AG08396 (cell line): ENCODE results near the gene ZNF341.
A peak's percentile ranks its signal among the peaks of the same experiment; 100 is the strongest.
"Not testable (repeated sequence)": the region's sequence is repeated elsewhere in the genome, so short reads cannot be mapped to it uniquely, and the experiment has no call there.

ENCODE experiments used
- DNase-seq: peaks from one replicate; pipeline ENCODE4 v3.0.0; 2012; ENCODE audit warnings: low spot score, mixed read lengths

The ZNF341 gene

DNA sequence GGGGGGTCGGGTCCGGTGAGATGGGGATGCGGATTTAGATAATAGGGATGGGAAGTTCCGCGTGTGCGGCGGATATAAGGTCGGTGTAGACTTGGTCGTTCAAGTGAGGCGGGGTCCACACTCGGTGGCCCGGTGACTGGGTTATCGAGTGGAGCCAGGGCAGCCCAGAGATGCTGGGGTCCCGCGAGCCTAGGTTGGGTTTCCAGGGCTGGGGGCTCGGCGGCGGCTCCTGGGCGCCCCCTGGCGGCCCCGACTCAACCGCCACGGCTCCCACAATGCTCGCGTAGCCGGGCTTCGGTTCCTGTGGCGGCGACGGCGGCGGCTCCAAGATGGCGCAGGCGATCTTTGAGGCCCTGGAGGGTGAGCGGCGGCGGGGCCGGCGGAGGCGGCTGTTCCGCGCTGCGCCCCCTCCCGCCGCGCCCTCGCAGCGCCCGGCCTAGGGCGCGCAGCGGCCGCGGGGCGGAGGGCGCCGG lies at the start of gene ZNF341:
ZNF341 (plus strand) TSS at position 304 of the 473 bp plus-strand sequence; CDS start at position 330, 26 bp downstream.
- DNase-seq, result peak; percentile 89

DNA sequence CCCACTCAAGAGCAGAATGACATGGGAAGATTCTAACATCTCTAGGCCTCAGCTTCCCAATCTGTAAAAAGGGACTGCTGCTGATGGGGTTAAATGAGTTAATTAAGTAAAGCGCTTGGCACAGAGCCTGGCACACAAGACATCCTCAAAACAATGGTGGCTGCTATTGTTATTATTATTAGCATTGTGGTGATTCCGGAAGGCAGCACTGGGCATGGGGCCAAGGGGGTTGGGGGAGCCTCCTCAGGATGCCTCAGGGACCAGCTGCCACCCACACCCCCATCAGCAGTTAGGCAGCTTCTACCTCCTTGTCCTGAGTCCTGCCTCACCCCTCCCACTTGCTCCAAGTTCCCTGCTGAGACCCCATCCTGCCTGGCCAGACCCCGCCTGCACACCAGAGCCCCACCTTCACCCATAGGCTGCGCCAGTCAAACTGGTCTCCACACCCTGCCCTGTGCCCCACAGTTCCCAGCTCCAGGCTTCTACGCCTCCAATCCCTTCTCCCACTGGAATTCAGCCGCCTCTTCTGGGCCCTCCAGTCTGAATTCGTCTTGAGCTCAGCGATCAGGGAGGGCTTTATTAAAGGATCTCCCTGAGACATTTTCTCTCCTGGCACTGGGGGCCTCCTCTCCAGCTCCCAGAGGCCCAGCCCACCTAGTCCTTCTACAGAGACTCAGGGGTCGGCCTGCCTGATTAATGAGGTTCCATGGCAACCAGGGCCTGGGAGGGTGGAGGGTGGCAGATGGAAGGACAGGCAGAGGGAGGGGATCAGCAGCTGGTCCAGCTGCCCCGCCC lies 47.1 kb upstream of the ZNF341 start:
- no peak for DNase-seq

DNA sequence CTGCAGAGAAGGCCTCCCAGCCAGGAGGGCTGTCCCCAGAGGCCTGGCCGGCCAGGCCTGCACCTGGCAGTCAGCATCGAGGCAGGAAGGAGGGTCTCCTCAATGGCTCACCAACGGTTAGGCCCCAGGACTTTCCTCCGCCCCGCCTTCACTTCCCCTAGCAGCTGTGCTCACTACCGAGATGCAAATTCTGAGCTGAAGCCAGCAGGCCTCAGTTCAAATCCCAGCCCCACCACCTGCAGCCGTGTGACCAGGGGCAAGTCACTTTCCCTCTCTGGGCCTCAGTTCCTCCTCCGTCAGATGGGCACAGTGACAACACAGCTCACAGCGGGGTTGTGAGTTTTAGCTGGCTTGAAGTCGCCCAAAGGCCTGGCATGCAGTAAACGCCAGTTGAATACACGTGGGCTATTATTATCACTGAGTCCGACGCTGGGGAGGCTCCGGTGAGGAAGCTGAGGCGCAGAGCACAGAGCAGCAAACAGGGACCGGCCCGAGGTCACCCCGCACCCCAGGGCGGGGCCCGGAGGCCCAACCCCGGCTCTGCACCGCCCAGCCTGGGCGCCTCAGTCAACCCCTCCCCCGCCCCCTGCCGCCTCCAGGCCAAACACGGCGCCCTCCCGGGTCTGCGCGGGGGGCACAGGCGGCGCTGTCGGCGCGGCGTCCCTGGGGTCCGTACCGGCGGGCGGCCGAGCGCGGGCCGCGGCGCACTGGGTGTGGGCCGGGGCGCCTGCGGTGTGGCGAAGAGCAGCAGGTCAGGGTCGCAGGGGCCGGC lies 46.3 kb upstream of the ZNF341 start:
- peak; percentile 69 for DNase-seq

DNA sequence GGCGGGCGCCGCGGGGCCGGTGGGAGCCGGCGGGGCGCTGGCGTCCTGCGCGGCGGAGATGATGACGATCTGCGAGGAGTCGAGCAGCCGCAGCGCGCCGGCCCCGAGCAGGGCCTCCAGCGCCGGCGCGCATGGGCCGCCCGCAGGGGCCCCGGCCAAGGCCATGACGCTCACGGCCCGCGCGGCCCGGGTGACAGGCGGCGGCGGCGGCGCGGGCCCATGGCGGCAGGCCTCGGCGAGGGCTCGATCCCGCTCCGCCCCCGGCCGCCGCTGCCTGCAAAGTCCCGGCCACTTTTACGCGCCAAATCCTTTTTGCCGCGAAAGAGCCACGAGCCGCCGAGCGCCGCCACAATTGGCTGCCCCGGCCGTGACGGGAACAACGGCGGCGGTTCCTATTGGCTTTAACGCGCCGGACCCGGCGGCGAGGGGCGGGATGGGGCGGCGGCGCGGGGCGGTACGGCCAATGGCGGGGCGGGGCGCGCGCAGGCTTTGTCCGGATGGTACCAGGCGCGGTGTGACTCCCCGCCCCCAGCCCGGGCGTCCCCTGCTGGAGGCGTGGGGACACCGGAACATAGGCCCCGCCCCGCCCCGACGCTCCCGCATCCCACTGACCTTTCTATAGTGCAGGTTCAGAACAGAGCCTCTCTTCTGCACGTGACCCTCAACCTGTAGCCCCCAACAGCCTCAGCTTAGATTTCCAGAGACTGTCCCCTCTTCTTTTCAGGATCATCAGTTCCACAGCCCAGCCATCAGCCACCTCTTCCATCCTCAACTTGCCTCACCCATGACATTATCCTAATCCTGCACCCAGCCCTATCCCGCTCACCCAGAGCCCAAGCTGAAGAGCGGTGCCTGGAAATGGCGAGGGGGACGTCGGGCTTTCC lies 45.5 kb upstream of the ZNF341 start, which contains the start of gene E2F1:
E2F1 (minus strand) TSS at position 286 of the 884 bp plus-strand sequence; CDS start at position 165, 121 bp downstream.
- peak; percentile 99 for DNase-seq

DNA sequence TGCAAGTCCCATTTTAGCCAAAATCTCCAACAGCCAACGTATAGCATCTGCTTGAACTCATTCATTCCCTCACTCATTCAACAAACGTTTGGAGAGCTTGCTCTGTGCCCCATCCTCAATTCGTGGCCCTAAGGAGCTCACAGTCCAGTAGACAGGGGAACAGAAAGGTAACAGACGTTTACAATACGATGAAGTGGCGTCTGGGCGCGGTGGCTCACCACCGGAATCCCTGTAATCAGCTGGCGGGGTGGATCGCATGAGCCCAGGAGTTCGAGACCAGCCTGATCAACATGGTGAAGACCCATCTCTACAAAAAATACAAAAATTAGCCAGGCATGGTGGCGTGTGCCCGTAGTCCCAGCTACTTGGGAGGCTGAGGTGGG lies 44.8 kb upstream of the ZNF341 start:
- no peak for DNase-seq

DNA sequence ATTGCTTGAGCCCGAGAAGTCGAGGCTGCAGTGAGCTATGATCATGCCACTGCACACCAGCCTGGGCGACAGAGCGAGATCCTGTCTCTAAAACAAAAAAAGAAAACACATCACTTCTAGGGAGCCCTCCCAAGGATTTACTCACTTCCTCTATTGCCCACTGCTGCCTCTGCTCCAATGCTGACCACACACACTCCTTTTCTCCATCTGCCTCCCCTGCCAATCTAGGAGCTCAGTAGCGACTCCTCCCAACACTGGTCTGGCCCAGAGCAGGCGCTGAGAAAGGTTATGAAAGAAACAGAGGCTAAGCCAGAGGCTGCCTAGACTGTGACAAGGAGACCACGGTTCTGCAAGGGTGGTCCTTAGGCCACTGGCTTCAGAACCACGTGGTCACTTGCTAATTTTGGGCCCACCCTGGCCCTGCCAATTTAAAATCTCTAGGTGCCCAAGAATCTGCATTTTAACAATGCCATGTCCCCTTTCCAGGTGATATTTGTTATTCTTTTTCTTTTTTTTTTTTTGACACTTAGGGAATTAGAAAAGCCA lies 44.4 kb upstream of the ZNF341 start:
- no peak for DNase-seq

DNA sequence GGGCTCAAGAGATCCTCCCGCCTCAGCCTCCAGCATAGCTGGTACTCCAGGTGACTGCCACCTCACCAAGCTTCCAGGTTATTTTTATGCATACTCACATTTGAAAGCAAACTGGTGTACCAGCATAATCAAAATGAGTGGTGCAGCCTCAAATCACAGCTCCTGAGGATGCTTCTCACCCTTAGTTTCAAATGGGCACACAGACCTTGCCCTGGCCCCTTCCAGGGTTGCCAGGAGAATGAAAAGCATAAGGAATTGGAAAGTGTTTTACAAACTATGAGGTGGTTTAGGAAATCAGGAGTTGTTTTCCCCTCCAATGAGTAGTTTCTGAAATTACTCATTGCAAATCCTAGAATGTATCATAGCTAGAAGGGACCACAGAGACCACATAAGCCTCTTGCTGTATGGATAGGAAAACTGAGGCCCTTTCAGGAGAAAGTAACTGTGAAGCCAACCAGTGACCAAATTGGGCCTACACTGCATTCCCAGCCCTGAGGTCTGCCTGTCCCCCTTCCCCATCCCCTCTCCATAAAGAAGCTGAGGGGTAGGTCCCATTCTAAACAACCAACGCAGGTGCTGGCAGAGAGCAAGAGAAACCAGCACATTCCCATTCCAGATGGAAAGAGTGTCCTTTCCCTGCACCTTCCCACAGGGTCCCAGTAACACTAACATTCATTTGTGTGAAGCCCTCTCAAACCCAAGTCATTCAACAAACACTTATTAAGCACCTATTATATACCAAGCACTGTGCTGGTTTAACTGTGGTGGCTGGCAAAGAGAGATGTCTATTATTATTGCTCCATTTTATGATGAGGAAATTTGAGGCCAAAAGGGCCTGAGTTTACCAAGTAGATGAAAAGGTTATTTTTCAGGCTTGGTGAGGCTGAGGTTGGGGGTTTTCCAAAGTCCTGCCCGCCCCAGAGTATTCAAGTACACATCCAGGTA lies 43.5 kb upstream of the ZNF341 start:
- no peak for DNase-seq

DNA sequence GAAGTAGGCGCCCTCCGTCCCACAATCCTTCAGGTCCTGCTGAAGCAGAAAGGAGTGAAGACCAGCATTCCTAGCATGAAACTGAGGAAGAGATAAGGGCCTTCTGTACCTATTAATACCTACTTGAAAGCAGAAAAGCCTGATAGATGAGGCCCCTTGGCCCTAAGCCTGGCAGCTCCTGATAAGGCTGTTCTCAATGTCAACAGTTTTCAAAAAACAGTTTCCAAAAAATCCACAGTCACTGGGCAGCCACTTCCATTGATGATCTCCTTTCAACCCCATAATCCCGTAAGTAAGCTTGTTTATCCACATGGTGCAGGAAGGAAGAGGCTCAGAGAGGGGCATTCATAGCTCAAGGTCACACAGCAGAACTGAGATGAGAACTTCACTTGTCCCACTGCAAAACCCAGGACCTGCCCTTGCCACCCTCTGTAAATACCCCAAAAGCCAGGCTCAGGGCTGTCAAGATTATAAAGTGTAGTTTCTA lies 42.8 kb upstream of the ZNF341 start:
- no peak for DNase-seq

DNA sequence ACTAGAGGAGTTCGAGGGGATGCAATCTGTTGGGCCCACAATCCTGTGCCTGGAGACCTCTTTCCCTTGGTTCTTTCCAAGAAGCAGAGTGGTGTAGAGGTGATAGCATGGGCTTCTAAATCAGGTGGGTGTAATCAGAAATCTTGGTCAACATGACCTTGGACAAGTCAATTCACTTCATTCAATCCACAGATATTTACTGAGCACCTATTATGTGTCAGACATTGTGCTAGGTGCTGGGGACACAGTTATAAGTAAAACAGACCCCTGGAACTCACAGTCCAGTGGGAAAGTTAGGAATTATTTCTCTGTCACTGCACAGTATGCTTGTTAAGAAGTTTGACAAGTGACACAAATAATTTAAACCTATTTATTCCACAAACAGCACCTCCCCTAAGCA lies 42.3 kb upstream of the ZNF341 start:
- DNase-seq, result no peak

DNA sequence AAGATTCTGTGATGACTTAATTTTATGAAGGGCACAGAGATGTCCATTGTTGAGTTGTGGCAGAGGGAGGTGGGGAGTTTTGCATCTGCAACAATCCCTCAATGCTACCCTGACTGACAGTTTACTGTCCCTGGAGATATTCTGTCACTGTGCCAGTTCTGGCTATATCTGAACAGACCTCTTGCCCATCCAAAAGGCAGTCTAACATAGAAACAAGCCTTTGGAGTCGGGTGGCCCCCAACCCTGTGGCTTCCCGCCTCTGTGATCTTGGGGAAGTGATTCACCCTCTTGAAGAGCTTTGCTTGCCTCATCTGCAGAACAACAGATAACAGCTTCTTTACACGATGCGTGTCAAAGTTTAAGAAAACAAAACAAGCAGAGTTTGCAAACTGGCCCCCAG lies 41.8 kb upstream of the ZNF341 start:
- DNase-seq, result no peak

DNA sequence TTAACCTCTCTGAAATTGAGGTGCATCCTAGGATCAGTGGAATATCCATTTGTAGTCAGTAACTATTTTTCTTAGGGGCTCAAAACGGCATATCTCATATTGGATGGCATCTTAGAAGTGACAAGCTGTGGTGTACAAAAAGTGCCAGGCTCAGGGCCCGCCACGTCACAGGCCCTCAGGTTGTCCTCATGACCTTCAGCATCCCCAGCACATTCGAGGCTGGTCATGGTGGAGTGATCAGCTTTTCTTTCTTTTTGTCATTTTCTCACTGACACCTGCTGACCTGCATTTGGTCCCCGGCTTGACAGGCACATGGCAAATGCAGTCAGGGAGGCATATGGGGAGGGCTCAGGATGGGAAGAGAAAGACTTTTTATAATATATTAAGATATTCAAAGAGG lies 38.5 kb upstream of the ZNF341 start:
- DNase-seq, result no peak

DNA sequence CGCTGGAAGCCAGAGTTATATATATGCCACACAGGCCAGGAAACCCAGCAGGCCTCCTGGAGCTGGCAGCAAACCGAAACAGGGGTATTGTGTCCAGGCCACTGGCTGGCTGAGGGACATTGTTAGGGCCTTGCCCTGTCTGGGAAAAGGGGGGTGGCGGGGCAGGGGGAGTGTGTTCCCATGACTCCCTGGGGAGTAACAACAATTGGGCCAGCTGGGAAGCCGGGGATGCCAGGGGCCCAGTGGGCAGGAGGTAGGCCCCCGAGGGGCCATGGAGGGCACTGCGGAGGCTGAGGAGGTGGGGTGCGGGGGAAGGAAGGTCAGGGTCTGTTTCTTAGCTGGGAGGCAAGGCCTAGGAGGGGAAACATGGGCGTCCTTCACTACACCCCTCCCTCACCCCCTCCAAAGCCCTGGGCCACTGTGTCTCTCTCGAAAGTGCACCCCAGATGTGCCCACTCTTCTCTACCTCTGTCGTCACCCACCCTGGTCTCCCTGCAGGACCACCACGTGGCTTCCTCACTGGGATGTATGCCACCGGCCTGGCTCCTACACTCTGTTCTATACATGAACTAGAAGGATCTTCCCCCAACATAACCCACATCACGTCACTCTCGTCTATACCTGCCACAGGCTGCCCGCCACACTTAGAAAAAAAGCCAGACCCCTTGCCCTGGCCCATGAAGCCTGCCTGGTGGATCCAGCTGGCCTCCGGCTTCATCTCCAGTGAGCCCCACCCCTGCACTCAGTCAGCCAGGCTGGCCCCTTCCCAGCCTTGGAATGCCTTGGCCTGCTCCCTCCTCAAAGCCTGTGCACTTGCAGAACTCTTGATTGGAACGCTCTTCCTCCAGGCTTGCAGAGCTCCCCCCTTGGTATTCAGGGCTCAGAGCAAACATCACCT lies 37.8 kb upstream of the ZNF341 start:
- DNase-seq, result no peak

DNA sequence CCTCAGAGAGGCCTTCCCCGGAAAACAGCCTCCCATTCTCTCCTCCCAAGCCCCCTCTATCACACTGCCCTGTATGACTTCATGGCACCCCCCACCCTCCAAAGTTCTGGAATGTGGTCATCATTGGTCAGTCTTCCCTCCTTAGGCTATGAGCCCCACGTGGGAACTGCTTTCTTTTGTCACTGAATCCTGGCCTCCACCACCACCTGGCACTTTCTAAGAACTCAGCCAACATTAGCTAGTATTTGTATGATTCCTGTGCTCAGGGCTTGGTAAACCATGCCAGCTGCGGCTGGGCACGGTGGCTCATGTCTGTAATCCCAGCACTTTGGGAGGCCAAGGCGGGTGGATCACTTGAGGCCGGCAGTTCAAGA lies 37.2 kb upstream of the ZNF341 start:
- DNase-seq, result no peak

DNA sequence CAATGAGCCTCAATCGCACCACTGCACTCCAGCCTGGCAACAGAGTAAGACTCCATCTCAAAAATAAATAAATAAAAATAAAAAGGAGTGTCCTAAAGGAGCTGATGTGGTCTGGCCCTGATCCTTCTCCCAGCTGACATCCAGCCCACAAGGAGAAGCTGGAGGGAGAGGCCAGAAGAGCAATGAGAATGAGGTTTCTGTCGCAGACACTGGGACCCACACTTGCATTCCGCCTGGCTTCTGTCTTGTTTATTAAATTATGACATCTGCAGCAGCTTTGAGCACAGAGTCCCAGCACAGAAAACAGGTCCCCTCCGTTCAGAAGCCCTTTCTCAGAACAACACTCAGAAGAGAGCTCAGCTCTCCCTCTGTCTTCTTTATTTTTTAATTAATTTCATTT lies 35.3 kb upstream of the ZNF341 start:
- DNase-seq, result no peak

DNA sequence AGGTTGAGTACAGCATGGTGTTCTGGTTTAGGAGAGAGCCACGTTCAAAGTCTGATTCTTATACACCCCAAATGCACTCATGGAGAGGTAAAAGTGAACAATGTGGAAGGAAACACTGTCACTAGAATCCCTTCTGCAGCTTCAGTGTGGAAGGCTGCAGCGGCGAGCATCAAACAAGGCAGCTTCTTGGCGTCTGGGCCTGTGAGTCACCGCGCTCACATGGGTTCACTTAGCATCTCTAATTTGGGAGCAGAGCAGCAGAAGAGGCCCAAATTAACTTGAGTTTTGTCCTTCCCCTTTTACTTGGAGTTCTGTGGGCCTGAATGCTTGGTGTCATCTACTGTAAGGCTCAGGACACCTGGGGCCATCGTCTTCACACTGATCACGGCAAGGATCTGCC lies 34.7 kb upstream of the ZNF341 start:
- DNase-seq, result peak; percentile 52

DNA sequence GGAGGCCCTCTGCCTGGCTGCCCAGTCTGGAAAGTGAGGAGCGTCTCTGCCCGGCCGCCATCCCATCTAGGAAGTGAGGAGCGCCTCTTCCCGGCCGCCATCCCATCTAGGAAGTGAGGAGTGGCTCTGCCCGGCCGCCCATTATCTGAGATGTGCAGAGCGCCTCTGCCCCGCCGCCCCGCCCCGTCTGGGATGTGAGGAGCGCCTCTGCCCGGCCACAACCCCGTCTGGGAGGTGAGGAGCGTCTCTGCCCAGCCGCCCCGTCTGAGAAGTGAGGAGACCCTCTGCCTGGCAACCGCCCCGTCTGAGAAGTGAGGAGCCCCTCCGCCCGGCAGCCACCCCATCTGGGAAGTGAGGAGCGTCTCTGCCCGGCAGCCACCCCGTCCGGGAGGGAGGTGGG lies 32.8 kb upstream of the ZNF341 start:
- not testable (repeated sequence) for DNase-seq

DNA sequence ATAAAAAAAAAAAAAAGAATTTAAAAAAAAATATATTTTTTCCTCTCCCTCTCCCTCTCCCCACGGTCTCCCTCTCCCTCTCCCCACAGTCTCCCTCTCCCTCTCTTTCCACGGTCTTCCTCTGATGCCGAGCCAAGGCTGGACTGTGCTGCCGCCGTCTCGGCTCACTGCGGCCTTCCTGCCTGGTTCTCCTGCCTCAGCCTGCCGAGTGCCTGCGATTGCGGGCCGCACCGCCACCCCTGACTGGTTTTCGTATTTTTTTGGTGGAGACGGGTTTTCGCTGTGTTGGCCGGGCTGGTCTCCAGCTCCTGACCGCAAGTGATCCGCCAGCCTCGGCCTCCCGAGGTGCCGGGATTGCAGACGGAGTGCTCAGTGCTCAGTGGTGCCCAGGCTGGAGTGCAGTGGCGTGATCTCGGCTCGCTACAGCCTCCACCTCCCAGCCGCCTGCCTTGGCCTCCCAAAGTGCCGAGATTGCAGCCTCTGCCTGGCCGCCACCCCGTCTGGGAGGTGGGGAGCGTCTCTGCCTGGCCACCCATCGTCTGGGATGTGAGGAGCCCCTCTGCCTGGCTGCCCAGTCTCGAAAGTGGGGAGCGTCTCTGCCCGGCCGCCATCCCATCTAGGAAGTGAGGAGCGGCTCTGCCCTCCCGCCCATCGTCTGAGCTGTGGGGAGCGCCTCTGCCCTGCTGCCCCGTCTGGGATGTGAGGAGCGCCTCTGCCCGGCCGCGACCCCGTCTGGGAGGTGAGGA lies 30.9 kb upstream of the ZNF341 start:
- DNase-seq, result not testable (repeated sequence)

DNA sequence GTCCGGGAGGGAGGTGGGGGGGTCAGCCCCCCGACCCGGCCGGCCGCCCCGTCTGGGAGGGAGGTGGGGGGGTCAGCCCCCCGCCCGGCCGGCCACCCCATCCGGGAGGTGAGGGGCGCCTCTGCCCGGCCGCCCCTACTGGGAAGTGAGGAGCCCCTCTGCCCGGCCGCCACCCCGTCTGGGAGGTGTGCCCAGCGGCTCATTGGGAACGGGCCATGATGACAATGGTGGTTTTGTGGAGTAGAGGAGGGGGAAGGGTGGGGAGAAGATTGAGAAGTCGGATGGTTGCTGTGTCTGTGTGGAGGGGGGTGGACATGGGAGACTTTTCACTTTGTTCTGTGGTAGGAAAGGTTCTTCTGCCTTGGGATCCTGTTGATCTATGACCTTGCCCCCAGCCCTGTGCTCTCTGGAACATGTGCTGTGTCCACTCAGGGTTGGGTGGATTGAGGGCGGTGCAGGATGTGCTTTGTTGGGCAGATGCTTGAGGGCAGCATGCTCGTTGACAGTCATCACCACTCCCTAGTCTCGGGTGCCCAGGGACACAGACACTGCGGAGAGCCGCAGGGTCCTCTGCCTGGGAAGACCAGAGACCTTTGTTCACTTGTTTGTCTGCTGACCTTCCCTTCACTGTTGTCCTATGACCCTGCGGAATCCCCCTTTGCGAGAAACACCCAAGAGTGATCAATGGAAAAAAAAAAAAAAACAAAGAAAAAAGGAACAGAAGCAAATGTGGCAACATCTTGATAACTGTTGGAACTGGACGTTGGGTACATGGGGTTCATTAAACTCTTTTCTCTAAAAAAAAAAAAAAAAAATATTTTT lies 30.0 kb upstream of the ZNF341 start:
- DNase-seq, result no peak
